MM.1S (cell line): ENCODE data around the gene FBXW12.

ENCODE experiments used
- DNase-seq: peaks from one replicate; pipeline ENCODE4 v3.0.0-alpha.2; 2015
- H2AFZ ChIP-seq: fragments of 300-600 bp; sonication (generic); 2 replicates; pipeline ENCODE4 v1.6.0; 2016; ENCODE audit warnings: antibody characterized with exemption, low read length
- H3F3A ChIP-seq: fragments of 300-600 bp; sonication (generic); 2 replicates; pipeline ENCODE4 v1.6.1; 2016; ENCODE audit warnings: mild to moderate bottlenecking, antibody characterized with exemption, low read length, moderate library complexity, mixed read lengths; ENCODE audit not compliant: insufficient read depth
- H3K27ac ChIP-seq: fragments of 300-600 bp; sonication (generic); 2 replicates; pipeline ENCODE4 v1.5.1; 2016; ENCODE audit warnings: mild to moderate bottlenecking, low read length
- H3K27me3 ChIP-seq: fragments of 300-600 bp; sonication (generic); replicated peaks from 2 replicates; pipeline ENCODE4 v1.6.0; 2016; ENCODE audit warnings: low read length; ENCODE audit not compliant: insufficient read depth
- H3K36me3 ChIP-seq: fragments of 300-600 bp; sonication (generic); replicated peaks from 2 replicates; pipeline ENCODE4 v1.6.1; 2016; ENCODE audit warnings: mild to moderate bottlenecking, low read length, mixed read lengths; ENCODE audit not compliant: insufficient read depth
- H3K4me1 ChIP-seq: fragments of 300-600 bp; sonication (generic); 2 replicates; pipeline ENCODE4 v1.6.1; 2016; ENCODE audit warnings: low read length, mixed read lengths
- H3K4me2 ChIP-seq: fragments of 300-600 bp; sonication (generic); 2 replicates; pipeline ENCODE4 v1.6.0; 2016; ENCODE audit warnings: low read depth, low read length
- H3K4me3 ChIP-seq: fragments of 300-600 bp; sonication (generic); 2 replicates; pipeline ENCODE4 v1.5.1; 2016; ENCODE audit warnings: low read length, mixed read lengths
- H3K79me2 ChIP-seq: fragments of 300-600 bp; sonication (generic); 2 replicates; pipeline ENCODE4 v1.6.1; 2016; ENCODE audit warnings: mixed run types, low read length, mixed read lengths
- H3K9ac ChIP-seq: fragments of 300-600 bp; sonication (generic); 2 replicates; pipeline ENCODE4 v1.6.1; 2016; ENCODE audit warnings: low read length, mixed read lengths
- H3K9me2 ChIP-seq: fragments of 300-600 bp; sonication (generic); replicated peaks from 2 replicates; pipeline ENCODE4 v1.6.1; 2016; ENCODE audit warnings: mild to moderate bottlenecking, low read length, mixed read lengths; ENCODE audit not compliant: insufficient read depth
- H3K9me3 ChIP-seq: fragments of 300-600 bp; sonication (generic); replicated peaks from 2 replicates; pipeline ENCODE4 v1.6.1; 2016; ENCODE audit warnings: mild to moderate bottlenecking, low read length, mixed read lengths; ENCODE audit not compliant: insufficient read depth
- H4K20me1 ChIP-seq: fragments of 300-600 bp; sonication (generic); 2 replicates; pipeline ENCODE4 v1.6.1; 2016; ENCODE audit warnings: mild to moderate bottlenecking, low read length, moderate library complexity, mixed read lengths; ENCODE audit not compliant: insufficient read depth
- CTCF ChIP-seq: fragments of 300-600 bp; sonication (generic); IDR thresholded peaks from 2 replicates; pipeline ENCODE4 v1.5.1; 2016; ENCODE audit warnings: antibody characterized with exemption, low read length, mixed read lengths
- EZH2 ChIP-seq: fragments of 300-600 bp; sonication (generic); optimal IDR thresholded peaks from 2 replicates; pipeline ENCODE3; 2017; ENCODE audit warnings: low read depth, mild to moderate bottlenecking, antibody characterized with exemption, low read length, mixed read lengths
- EZH2phosphoT487 ChIP-seq: fragments of 300-600 bp; sonication (generic); IDR thresholded peaks from 2 replicates; pipeline ENCODE4 v1.6.1; 2018; ENCODE audit warnings: antibody characterized with exemption, low read length

The FBXW12 gene

DNA sequence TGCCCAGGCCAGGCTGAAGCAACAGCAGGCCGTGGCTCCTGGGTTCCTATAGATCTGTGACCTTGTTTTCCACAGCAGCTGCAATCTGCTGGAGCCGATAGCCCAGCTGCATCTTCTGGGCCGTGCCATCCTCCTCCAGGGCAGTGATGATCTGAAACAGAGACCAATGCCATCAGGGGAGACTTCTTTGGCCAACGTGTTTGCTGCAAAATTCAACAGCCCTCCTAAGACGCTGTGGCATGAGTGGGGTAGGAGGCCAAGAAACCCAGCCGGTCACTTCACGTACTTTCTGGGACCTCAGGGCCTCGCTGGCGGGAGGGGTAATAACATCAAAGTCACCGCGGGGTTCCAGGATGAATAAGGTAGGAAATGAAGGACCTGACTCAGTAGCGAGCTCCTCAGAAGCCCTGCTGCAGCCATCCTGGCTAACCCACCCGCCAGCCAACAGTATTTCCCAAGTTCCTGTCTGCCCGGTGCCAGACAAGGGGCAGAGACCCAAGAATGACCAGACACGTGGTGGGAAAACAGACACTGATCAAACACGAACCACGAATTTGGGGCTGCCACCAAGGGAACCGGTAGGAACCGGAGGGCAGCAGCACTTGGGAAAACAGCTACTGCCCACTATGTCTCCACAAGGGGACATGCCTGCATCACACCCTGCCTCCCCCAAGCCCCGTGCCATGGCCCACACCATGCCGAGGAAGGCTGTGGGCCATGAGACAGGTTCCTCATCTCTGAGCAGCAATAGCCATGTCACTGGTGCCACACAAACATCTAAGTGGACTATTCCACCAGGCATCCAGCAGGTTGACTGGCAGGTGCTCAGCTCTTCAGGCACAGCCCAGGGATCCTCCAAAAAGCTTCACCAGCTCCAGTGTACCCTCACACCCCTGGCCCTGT lies 32.7 kb downstream of the FBXW12 start:
- Histone ChIP-seq H2AFZ (no peak overlapping the region), H3K27me3 (peaks cover 11% of the 10 kb centered on the region), H3F3A (no peaks in the 10 kb centered on the region), H3K9ac (no peak overlapping the region), H3K79me2 (no peaks in the 10 kb centered on the region), H4K20me1 (no peaks in the 10 kb centered on the region), H3K36me3 (no peaks in the 10 kb centered on the region), H3K9me2 (no peaks in the 10 kb centered on the region), H3K27ac (no peak overlapping the region), H3K4me1 (no peaks in the 10 kb centered on the region), H3K9me3 (no peaks in the 10 kb centered on the region), H3K4me3 (no peak overlapping the region), H3K4me2 (no peak overlapping the region)
- TF ChIP-seq EZH2 (no peak), EZH2phosphoT487 (no peak), CTCF (no peak)
- no peak for DNase-seq

- DNase-seq = no peak
- Histone ChIP-seq H3K27me3 (peaks cover 11% of the 10 kb centered on the region), H3F3A (no peaks in the 10 kb centered on the region), H3K4me1 (no peaks in the 10 kb centered on the region), H3K9me2 (no peaks in the 10 kb centered on the region), H2AFZ (no peak overlapping the region), H3K27ac (no peak overlapping the region), H3K79me2 (no peaks in the 10 kb centered on the region), H3K36me3 (no peaks in the 10 kb centered on the region), H3K4me2 (no peak overlapping the region), H4K20me1 (no peaks in the 10 kb centered on the region), H3K9me3 (no peaks in the 10 kb centered on the region), H3K4me3 (no peak overlapping the region), H3K9ac (no peak overlapping the region)
- TF ChIP-seq EZH2 = no peak
These were observed 33.4 kb downstream of the FBXW12 start for GRCh38 chr3:48405343-48405881.

- Histone ChIP-seq H3K9me2 (no peaks in the 10 kb centered on the region), H3K4me2 (no peak overlapping the region), H3K4me3 (no peak overlapping the region), H3K4me1 (no peaks in the 10 kb centered on the region), H3K27ac (no peak overlapping the region), H4K20me1 (no peaks in the 10 kb centered on the region), H3K9me3 (no peaks in the 10 kb centered on the region), H3K9ac (no peak overlapping the region), H3K27me3 (peaks cover 14% of the 10 kb centered on the region), H3K36me3 (no peaks in the 10 kb centered on the region), H3F3A (no peaks in the 10 kb centered on the region), H2AFZ (no peak overlapping the region), H3K79me2 (no peaks in the 10 kb centered on the region)
- DNase-seq = no peak
- TF ChIP-seq EZH2phosphoT487 = no peak
- no peak for TF ChIP-seq EZH2
- no peak for TF ChIP-seq CTCF
These were observed 34.0 kb downstream of the FBXW12 start for GRCh38 chr3:48405971-48406370.
